ENCODE measurements around the gene TMEM161A. TPM values are rescaled to one million over a fixed set of nuclear protein-coding genes. Genes with fewer than 3 reads are reported as not detected.

The TMEM161A gene
- total RNA-seq, 2 experiments from 2014 or later, result 8.2 to 10.9 TPM

GRCh38 chr19:19134687-19135158 is 3.6 kb downstream of the TMEM161A start:
- ATAC-seq (ENCODE audit: poor library complexity) (peak; percentile 30), DNase-seq (peak in 13 of 14 experiments; percentile 18 to 63 (median 35))
- H3K36me3 Mint-ChIP-seq (ENCODE audit: low read depth), result peaks cover 3% of the 10 kb centered on the region
- H3K4me3 ChIP-seq (ENCODE audit: low read length), result no peak overlapping the region
- POLR2A ChIA-PET, result no interaction called here
- H3K27me3 ChIP-seq (ENCODE audit: control insufficient read depth in 1 of 2, insufficient read depth in 2 of 2, low read length in 2 of 2), result no peaks in the 10 kb centered on the region
- peaks cover 29% of the 10 kb centered on the region for H3K4me1 ChIP-seq (ENCODE audit: insufficient read depth, low read length)
- no peaks in the 10 kb centered on the region for H3K36me3 ChIP-seq (ENCODE audit: insufficient read depth, low read length)
- H3K27me3 Mint-ChIP-seq, result no peaks in the 10 kb centered on the region
- peaks cover 28% of the 10 kb centered on the region for H3K4me1 Mint-ChIP-seq (ENCODE audit: low read depth)
- H3K27ac Mint-ChIP-seq, result no peak overlapping the region
- no peaks in the 10 kb centered on the region for H3K9me3 Mint-ChIP-seq
- TF ChIP-seq CTCF (IDR thresholded peaks at IDR 0.05), result no peak
- CTCF ChIA-PET, result interaction anchor here (1.9 kb wide), 1 partner anchor 11 kb away, joined by 9 read pairs; no protein-coding TSS in a partner anchor
- no peak overlapping the region for H3K27ac ChIP-seq (ENCODE audit: low read depth in 1 of 2, low read length in 2 of 2)
- intact Hi-C loops (cut with DNase I, micrococcal nuclease), result loop anchor here in 1 of 2 experiments (5.0 kb wide), 2 partner anchors 58 to 497 kb away; partner anchors contain the start of genes BORCS8, KLHL26 and RFXANK
- peaks cover 8 to 14% of the 10 kb centered on the region in 2 experiments for H3K9me3 ChIP-seq (ENCODE audit: control insufficient read depth in 1 of 2, insufficient read depth in 1 of 2, low read length in 2 of 2)
- H3K4me3 Mint-ChIP-seq, result peak overlapping the region; percentile 38

DNA sequence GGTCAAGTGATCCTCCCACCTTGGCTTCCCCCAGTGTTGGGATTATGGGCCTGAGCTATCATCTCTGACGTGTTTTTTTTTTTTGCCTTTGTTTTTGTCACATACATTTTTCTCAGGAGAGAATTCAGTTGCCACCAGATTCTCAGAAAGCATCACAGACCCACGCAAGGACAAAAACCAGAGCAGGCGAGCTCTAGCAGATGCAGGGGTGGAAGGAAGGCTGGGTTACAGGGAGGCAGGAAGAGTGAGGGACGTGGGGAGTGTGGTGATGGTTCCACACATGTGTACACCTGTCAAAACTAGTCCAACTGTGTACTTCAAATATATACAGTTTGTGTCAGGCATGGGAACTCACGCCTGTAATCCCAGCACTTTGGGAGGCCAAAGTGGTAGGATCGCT is 4.3 kb downstream of the TMEM161A start:
- POLR2A ChIA-PET, result no interaction called here
- ATAC-seq (ENCODE audit: poor library complexity) (no peak), DNase-seq (no peak)
- no peak overlapping the region for H3K4me3 ChIP-seq (ENCODE audit: low read length)
- intact Hi-C loops (cut with DNase I, micrococcal nuclease), result no loop called here
- Mint-ChIP-seq H3K27ac (no peak overlapping the region), H3K27me3 (no peaks in the 10 kb centered on the region), H3K36me3 (ENCODE audit: low read depth) (peaks cover 7% of the 10 kb centered on the region), H3K4me1 (ENCODE audit: low read depth) (peaks cover 23% of the 10 kb centered on the region), H3K4me3 (no peak overlapping the region), H3K9me3 (no peaks in the 10 kb centered on the region)
- CTCF ChIA-PET, result no interaction called here
- no peaks in the 10 kb centered on the region for H3K27me3 ChIP-seq (ENCODE audit: control insufficient read depth in 1 of 2, insufficient read depth in 2 of 2, low read length in 2 of 2)
- H3K36me3 ChIP-seq (ENCODE audit: insufficient read depth, low read length), result no peaks in the 10 kb centered on the region
- no peak for TF ChIP-seq CTCF (IDR thresholded peaks at IDR 0.05)
- H3K27ac ChIP-seq (ENCODE audit: low read depth in 1 of 2, low read length in 2 of 2), result no peak overlapping the region
- H3K9me3 ChIP-seq (ENCODE audit: control insufficient read depth in 1 of 2, insufficient read depth in 1 of 2, low read length in 2 of 2), result peaks cover 8 to 14% of the 10 kb centered on the region in 2 experiments
- H3K4me1 ChIP-seq (ENCODE audit: insufficient read depth, low read length), result peaks cover 25% of the 10 kb centered on the region

DNA sequence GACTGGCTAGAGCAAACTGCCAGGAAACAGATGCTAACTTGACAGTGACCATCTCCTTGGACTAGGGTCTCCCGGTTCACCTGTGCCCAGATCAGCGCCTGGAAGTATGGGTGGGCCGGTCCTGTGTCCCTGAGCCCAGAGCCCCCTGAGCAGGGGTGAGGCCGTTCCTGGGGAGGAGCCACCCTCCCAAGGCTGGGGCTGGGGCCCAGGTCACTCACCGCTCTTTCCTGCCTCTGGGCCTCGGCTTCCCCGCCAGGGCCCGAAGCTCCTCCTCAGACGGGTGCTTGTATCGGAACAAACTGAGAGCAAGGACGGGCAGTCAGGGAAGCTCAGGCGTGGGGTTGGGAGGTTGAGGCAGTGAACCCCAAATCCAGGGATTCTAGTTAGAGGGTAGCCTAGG is 5.4 kb downstream of the TMEM161A start:
- Mint-ChIP-seq H3K9me3 (no peaks in the 10 kb centered on the region), H3K36me3 (ENCODE audit: low read depth) (peaks cover 13% of the 10 kb centered on the region), H3K27ac (no peak overlapping the region), H3K4me3 (no peak overlapping the region), H3K27me3 (no peaks in the 10 kb centered on the region), H3K4me1 (ENCODE audit: low read depth) (peaks cover 12% of the 10 kb centered on the region)
- ATAC-seq (ENCODE audit: poor library complexity) (no peak), DNase-seq (no peak)
- intact Hi-C loops (cut with DNase I, micrococcal nuclease), result no loop called here
- H3K27me3 ChIP-seq (ENCODE audit: control insufficient read depth in 1 of 2, insufficient read depth in 2 of 2, low read length in 2 of 2), result no peaks in the 10 kb centered on the region
- no peak overlapping the region for H3K4me3 ChIP-seq (ENCODE audit: low read length)
- H3K36me3 ChIP-seq (ENCODE audit: insufficient read depth, low read length), result no peaks in the 10 kb centered on the region
- ChIA-PET POLR2A (interaction anchor here (0.6 kb wide), 1 partner anchor 64 kb away, joined by 4 read pairs; no protein-coding TSS in a partner anchor), CTCF (no interaction called here)
- peaks cover 8 to 14% of the 10 kb centered on the region in 2 experiments for H3K9me3 ChIP-seq (ENCODE audit: control insufficient read depth in 1 of 2, insufficient read depth in 1 of 2, low read length in 2 of 2)
- peaks cover 18% of the 10 kb centered on the region for H3K4me1 ChIP-seq (ENCODE audit: insufficient read depth, low read length)
- TF ChIP-seq CTCF (IDR thresholded peaks at IDR 0.05), result no peak
- no peak overlapping the region for H3K27ac ChIP-seq (ENCODE audit: low read depth in 1 of 2, low read length in 2 of 2)

All from CD4-positive, alpha-beta T cell (primary cell).